ENCODE results near the gene JMJD1C. TPM values are rescaled to one million over a fixed set of nuclear protein-coding genes. Genes with fewer than 3 reads are reported as not detected.

The JMJD1C gene
- total RNA-seq, 4 donors from 2014 or later, result 76.2 to 150 (median 101) TPM

- 86 to 97% methylated on average over 3 of the region's 3 CpGs for WGBS, 2 donors (ENCODE audit: low coverage in 1 of 2)
- H3K27me3 ChIP-seq, result no peaks in the 10 kb centered on the region
- no peaks in the 10 kb centered on the region for H3K36me3 ChIP-seq
- no peak for ATAC-seq
- H3K27ac ChIP-seq, result no peak overlapping the region
- peaks cover 0 to 64% (median 7%) of the 10 kb centered on the region in 3 donors for H3K4me1 ChIP-seq
- no peak for TF ChIP-seq EP300 (IDR thresholded peaks at IDR 0.05)
- TF ChIP-seq POLR2A (IDR thresholded peaks at IDR 0.05), result no peak
- TF ChIP-seq, protein P1, sequence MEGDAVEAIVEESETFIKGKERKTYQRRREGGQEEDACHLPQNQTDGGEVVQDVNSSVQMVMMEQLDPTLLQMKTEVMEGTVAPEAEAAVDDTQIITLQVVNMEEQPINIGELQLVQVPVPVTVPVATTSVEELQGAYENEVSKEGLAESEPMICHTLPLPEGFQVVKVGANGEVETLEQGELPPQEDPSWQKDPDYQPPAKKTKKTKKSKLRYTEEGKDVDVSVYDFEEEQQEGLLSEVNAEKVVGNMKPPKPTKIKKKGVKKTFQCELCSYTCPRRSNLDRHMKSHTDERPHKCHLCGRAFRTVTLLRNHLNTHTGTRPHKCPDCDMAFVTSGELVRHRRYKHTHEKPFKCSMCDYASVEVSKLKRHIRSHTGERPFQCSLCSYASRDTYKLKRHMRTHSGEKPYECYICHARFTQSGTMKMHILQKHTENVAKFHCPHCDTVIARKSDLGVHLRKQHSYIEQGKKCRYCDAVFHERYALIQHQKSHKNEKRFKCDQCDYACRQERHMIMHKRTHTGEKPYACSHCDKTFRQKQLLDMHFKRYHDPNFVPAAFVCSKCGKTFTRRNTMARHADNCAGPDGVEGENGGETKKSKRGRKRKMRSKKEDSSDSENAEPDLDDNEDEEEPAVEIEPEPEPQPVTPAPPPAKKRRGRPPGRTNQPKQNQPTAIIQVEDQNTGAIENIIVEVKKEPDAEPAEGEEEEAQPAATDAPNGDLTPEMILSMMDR (IDR thresholded peaks at IDR 0.05), result no peak
- no peak for TF ChIP-seq POLR2AphosphoS5 (IDR thresholded peaks at IDR 0.05)
- no peaks in the 10 kb centered on the region for H3K9me3 ChIP-seq
- H3K4me3 ChIP-seq, result no peak overlapping the region
Observed at GRCh38 chr10:63413429-63413828, 52.3 kb downstream of the JMJD1C start.

DNA sequence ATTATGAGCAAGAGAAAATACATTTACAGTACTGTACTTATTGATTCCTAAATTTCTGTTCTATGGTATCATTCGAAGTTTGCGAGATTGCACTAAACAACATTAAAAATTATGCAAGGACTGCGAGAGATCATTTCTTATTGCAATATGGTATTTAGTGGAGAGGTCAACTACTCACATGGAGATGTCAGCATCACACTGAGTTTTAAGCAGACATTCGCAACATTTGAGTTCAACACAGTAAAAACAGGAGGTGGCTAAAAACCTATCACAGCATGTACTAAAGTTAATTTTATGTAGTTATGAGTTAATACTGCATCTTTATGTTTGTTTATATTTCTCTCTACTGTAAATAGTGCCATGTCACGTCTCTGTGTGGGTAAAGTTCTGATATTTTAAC, 53.5 kb downstream of the JMJD1C start:
- ATAC-seq, result no peak
- Histone ChIP-seq H3K36me3 (no peaks in the 10 kb centered on the region), H3K27ac (no peak overlapping the region), H3K9me3 (no peaks in the 10 kb centered on the region), H3K4me3 (no peak overlapping the region), H3K27me3 (no peaks in the 10 kb centered on the region), H3K4me1 (peaks cover 0 to 58% (median 7%) of the 10 kb centered on the region in 3 donors)
- 89 to 98% methylated on average over 4 to 5 of the region's 5 CpGs for WGBS, 2 donors (ENCODE audit: low coverage in 1 of 2)
- no peak for TF ChIP-seq POLR2A (IDR thresholded peaks at IDR 0.05)

DNA sequence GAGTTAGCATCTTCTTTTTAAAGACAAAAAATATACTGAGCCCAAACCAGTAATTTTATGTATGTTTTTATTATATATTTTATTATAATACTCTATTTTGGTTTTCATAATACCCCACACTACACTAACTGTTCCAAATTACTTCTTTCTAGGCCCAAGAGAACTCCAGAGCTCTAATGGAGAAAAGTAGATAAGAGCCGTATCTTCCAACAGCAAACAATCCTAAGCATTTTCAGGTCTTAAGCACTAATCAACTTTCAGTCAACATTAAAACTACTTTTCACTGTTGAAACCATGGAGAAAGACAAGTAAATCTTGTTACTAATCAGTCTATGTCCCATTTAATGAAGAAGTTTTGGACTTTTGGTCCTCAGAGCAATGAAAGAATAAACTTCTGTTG, 55.1 kb downstream of the JMJD1C start:
- no peak for ATAC-seq
- Histone ChIP-seq H3K27ac (no peak overlapping the region), H3K9me3 (no peaks in the 10 kb centered on the region), H3K36me3 (no peaks in the 10 kb centered on the region), H3K27me3 (no peaks in the 10 kb centered on the region), H3K4me1 (peaks cover 0 to 42% (median 7%) of the 10 kb centered on the region in 3 donors), H3K4me3 (no peak overlapping the region)
- TF ChIP-seq POLR2A (IDR thresholded peaks at IDR 0.05), result no peak
- no peak for TF ChIP-seq POLR2AphosphoS5 (IDR thresholded peaks at IDR 0.05)
- no peak for TF ChIP-seq EP300 (IDR thresholded peaks at IDR 0.05)
- TF ChIP-seq, protein P1 (IDR thresholded peaks at IDR 0.05), result no peak
- WGBS, 2 donors (ENCODE audit: low coverage in 1 of 2), result 46 to 100% methylated on average over 1 of the region's 1 CpG

GRCh38 chr10:63409465-63410027, 56.2 kb downstream of the JMJD1C start:
- H3K9me3 ChIP-seq, result no peaks in the 10 kb centered on the region
- H3K27me3 ChIP-seq, result no peaks in the 10 kb centered on the region
- no peak for TF ChIP-seq POLR2A (IDR thresholded peaks at IDR 0.05)
- TF ChIP-seq POLR2AphosphoS5 (IDR thresholded peaks at IDR 0.05), result no peak
- TF ChIP-seq, protein P1 (IDR thresholded peaks at IDR 0.05), result no peak
- TF ChIP-seq EP300 (IDR thresholded peaks at IDR 0.05), result no peak
- H3K4me3 ChIP-seq, result no peak overlapping the region
- 86 to 92% methylated on average over 2 of the region's 2 CpGs for WGBS, 2 donors (ENCODE audit: low coverage in 1 of 2)
- H3K36me3 ChIP-seq, result no peaks in the 10 kb centered on the region
- peaks cover 0 to 31% (median 7%) of the 10 kb centered on the region in 3 donors for H3K4me1 ChIP-seq
- H3K27ac ChIP-seq, result no peak overlapping the region
- ATAC-seq, result no peak

DNA sequence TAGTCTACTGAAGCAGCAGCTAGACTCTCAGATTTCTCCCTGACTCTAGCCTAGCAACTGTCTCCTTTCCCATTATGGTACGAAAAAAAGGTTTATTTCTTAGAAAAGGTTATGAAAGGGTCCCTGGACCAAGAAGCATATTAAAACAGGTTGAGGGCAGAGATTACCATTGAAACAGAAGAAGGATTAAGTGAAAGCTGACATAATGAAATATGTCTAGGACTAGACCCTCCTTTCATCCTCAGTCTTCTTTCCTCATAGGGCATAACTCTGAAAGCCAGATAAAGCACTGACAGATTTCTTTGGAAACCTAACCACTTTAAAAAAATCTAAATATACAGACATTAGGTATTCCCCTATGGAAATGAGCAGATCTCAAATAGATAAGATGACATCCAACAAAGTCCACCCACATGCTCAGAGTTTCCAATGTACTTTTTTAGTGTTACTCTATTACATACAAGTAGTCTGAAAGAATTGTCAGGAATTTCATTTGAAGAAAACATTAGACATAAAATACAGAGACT, 58.6 kb downstream of the JMJD1C start:
- 56 to 90% methylated on average over 1 of the region's 1 CpG for WGBS, 2 donors (ENCODE audit: low coverage in 1 of 2)
- TF ChIP-seq, protein P1 (IDR thresholded peaks at IDR 0.05), result no peak
- TF ChIP-seq POLR2A (IDR thresholded peaks at IDR 0.05) (no peak), EP300 (IDR thresholded peaks at IDR 0.05) (no peak), POLR2AphosphoS5 (IDR thresholded peaks at IDR 0.05) (no peak)
- Histone ChIP-seq H3K4me1 (peaks cover 0 to 35% (median 7%) of the 10 kb centered on the region in 3 donors), H3K4me3 (no peak overlapping the region), H3K27ac (no peak overlapping the region), H3K9me3 (no peaks in the 10 kb centered on the region), H3K27me3 (no peaks in the 10 kb centered on the region), H3K36me3 (no peaks in the 10 kb centered on the region)
- no peak for ATAC-seq
